Stimulated activated CD4-positive, alpha-beta T cell treated with anti-CD3 and anti-CD28 coated beads, Interleukin-12 subunit alpha, Interleukin-12 subunit beta, amount 100 ng/mL, for 4 hours (primary cell): Measurements from ENCODE around the gene DGKG.

ENCODE experiments used
- DNase-seq: peaks from one replicate; pipeline ENCODE4 v3.0.0-alpha.2; 2020

The DGKG gene

DNA sequence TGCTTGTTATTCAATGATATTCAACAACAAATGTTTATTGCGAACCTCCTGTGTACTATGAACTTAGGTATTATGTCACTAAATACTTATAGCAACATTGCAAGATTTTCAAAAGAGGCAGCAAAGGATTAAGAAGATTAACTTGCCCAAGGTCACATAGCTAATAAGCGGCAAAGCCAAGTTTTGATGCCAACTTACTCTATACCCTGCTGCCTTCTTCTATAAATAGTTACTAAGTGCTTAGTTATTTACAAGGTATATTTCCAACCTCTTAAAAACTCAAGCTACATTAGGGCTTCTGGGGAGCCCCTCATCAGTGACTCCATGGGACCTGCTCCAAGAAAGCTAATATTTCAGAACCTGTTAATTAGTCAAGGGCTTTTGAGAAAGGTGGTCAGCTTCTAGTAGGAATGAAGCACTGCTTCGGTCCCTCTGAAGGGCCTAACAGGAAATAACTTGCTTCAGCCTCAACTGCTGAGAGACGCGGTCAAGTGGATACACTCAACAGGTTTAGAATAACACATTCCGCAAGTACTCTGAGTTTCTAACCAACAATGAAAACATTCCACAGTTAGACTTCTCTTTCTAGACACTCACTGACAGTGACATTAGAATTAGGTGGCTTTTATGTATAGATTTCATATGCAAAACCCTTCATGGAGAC, 125.5 kb downstream of the DGKG start:
- no peak for DNase-seq

DNA sequence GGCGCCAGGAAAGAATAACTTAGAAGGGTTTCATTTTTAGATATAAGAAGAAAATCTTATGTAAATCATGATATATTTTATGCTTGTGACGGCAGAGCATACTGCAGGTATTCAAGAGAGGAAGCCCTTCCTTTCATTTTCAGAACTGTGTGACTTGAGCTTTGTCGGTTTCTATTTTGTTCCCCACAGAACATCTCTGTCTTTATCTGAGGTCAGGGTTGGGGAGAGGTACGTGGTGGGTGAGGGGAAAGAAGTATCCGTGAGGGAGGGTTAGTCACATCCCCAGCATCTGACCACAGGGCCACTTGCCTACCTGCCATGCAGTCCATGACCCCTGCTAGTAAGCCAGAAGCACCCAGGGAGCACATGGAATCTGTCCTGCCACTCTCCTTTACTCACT, 126.5 kb downstream of the DGKG start:
- no peak for DNase-seq

DNA sequence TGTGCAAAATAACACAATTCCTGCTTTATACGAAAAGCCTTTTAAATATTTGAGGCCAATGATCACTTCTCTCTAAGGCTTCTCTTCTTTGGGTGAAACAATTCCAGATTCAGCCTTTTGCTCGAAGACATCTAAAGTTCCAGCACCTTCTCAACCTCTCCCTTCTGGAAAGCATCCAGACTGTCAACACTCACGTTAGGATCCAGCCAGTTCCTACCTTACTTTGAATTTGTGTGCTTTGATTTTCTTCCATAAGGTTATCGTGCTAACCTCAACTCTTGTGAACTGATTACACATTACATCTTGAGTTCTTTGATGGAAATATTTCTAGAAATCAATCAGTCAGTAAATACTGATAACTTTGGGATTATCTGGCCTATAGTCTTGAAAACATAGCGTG, 127.9 kb downstream of the DGKG start:
- no peak for DNase-seq

DNA sequence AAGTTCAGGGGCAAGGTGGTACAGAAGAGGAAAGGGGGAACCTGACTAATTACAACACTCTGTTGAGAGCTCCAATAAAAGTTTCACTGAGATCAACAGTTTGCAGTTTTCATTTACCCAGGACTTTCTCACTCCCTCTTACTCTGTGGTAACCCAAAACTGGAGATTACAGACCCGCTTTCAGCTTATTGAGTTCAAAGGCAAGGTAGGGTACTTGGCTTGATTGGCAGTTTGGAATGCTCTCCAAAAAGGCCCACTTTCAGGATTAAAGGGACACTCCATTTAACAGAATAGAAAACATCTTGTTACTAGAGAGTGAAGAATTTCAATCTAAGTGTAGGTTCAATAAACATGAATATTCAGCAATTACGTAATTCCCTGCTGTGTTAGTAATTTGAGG, 135.6 kb downstream of the DGKG start:
- no peak for DNase-seq

DNA sequence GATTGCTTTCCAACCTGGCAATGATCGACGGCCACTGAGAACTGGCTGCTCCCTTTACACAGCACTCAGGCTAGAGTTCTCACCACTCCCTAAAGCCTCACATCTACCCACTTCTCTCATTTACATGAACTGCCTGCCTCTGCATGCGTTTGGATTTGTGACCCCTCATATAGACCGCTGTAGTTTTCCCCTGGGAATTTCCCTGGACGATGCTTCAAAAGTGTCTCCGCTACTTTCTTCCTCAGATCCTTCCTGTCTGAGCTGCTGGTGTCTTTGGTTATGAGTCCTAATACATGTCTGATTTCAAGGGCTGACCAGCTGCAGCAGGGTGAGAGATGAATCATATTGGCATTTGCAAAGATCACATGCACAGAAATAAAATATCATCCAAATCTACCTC, 136.4 kb downstream of the DGKG start:
- no peak for DNase-seq

DNA sequence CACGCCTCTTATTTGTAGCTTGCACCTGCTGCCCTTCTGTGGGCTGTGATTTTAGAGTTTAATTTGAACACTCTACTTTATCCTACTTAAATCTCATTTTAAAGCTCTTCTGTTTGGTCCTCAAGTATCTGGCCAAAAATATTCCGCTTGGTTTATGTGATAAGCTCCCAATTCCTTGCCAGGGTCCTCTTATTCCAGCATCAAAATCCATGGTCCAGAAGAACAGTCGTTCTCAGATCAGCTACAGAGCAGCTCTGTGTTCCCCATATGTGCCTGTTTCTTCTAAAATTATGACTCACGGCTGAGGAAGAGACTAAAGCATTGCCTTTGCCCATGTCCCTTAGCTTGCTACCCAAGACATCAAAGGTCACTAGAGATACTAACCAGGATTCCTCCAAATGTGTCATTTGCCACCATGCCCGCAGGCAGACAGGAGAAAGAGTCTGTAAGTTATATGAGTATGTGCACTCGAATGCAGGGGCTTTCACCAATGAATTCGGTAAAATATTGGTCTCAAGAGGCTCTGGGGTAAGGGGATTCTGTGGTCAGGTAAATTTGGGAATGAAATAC, 137.9 kb downstream of the DGKG start:
- no peak for DNase-seq

DNA sequence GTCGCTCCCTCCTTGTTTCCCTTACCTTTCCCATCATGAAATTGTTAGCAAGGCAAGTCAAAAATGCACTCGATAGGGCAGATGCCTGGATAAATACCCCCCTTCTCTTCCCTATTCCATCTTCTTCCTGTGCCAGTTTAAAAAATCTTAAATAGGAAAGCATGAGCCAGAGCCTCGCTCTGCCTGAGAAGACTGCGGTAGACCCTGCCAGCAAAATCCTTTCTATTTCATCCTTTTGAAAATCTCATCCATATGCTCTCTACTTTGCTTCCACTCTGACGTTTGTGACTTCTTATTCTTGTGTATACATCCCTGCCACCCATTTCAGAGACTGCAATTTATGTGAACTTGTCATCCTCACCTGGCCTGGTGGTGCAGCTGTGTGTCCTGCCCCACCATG, 138.6 kb downstream of the DGKG start:
- DNase-seq, result no peak

DNA sequence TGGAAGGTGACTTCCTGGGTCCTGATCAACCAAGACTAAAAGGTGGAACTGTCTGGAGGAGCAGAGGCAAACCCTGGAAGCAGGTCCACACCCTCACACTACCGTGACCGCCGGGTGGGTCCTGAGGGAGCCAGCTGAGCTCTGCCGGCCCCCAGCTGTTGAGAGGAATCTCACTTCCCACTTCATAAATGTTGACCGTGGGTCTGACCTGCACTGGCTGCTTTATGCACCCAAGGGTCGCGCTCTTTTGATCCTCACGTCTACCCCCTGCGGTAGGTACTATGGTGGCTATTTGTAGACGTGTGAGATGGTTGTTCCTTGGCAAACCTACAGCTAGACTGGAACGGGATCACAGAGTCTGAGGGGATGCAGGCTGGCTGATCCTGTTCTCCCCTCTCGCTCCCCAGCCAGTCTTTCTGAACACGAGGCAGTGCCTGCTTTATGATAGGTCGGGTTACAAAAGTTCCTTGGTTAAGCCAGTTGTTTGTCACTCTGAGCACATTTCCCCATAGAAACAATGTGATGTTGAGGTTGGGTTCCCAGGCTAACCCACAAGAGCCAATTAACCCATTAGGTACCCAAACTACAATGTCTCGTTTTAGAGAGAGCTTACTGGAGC, 140.2 kb downstream of the DGKG start:
- no peak for DNase-seq

DNA sequence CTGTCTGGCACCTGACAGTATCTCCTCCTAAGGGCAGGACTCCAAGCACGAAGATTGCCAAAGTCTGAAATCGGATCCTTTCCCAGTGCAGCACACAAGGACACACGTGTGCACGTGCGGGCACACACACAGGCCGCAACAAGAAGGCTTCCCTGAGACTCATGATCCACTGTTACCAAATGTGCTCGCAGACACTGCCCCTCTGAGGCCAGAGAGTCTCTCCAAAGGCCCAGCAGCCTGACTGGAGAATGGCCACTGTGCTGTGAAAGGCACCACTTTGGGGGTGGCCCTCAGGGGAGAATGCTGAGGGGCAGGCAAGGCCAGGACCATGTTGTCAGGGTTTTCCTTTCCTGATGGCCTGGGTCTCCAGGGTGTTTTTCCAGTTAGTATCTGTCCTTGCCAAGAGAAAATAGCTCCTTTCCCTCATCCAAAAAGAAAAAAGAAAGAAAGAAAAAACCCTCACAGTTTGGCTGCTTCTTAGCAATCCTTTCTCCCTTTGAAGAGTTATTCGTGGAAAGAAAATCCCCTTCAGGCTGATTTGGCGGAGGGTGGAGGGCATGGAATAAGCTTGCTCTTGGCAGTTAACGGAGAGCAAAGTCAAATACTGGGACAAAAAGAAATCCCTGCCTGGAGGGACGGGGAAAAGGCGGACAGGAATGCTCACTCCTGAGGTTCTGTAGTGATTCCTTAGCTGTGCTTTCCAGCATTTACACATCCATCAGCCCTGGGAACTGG, 141.0 kb downstream of the DGKG start:
- no peak for DNase-seq

DNA sequence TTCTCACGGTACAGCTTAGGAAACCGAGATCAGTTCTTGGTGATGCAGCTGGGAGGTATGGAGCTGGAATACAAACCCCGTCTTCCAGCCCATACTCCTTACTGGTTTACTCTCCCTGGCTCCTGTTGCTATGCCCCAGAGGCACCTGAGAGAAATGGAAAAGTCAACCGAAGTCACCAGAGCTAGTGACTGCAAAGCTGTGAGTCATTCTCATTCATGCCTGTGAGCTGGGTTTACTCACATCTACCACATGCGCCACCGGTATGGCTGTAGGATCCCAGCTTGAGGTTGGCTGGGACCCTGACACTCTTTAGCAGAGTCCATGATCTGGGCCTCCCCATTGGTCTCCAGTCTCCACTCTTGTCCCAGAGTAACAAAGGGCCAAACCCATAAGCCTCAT, 141.7 kb downstream of the DGKG start:
- DNase-seq, result no peak

DNA sequence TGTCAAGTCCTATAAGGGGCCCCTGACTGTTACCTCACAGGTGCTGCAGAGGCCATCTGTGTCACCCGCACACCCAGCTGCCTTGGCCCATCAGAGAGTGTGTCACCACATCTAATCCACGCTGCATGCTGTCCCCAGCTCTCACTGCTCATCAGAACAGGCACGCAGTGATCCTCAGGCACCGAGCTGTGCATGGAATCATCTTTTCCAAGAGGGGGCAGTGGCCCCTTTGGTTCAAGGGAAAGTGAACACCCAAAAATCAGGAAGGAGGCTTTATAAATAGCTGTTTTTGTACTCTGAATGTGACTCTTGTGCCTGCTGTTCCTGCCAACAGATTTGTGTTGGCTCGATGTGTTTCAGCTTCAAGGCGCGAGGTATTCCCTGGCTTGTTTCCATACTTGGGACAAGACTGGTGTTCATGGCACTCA, 142.8 kb downstream of the DGKG start:
- no peak for DNase-seq

DNA sequence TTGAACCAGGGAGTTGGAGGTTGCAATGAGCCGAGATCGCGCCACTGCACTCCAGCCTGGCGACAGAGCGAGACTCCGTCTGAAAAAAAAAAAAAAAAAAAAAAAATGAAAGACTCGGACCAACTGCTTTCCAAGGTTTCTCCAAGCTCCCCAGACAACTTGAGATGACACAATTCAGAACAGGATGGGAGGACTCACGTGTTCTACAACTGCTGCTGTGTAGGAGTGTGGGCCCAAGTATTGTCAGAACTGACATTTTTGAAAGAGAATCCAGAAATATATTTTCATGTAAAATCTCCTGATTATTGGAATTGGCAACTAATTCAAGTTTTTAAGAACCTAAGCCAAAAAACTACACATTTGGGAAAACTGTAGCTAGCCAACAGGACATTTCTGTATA, 143.6 kb downstream of the DGKG start:
- no peak for DNase-seq

DNA sequence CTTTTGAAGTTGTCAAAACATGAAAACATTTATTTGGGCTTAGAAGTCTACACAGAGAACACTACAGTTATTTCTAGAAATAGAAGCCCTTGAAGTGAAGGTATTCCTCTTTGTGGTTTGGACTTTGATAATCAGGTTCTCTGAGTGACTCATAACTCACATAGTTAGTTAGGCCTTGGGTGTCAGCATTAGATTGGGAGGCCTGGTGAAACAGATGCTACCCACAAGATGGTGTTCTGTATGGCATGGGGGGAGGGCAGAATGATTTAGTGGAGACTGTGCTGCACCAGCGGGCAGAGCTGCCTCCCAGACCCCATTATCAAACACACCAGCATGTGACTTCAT, 144.2 kb downstream of the DGKG start:
- no peak for DNase-seq

DNA sequence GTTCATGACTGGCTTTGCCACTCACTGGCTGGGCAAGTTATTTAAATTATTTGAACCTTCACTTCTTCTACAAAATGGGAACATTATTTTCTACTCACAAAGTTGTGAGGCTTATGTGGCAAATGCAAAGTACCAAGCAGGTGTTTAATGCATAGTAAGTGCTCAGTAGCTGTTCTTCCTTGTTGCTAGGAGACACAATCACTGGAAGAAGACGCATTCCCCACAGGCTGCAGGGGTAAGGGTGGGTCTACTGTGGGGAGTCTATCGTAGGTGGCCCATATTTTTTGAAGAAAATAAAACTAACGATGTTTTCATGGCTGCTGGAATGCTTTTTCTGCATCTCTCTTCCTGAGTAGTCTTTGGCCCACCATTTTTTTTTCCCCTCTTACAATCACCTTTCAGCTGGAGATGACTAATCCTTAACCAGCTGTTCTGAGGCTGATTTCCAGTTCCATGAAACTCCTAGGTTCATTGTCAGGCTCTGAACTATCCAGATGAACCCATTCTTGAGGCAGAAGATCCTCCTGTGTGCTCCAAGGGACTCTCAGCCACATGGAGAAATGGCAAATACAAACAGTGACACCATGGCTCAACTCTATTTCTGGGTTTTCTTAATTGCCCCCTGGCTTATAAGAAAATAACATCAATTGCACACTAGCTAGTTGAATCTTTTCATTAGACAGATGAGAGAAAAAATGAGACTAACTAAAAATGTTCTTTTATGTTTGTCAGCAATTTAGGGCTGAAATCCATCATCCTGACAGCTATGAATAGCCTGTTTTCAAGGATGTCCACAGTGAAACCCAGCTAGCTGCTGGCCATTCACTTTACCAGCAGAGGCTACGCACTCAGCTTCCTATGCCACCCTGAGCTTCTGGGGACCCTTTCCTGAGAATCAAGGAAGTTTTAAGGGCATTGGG, 144.9 kb downstream of the DGKG start:
- no peak for DNase-seq

DNA sequence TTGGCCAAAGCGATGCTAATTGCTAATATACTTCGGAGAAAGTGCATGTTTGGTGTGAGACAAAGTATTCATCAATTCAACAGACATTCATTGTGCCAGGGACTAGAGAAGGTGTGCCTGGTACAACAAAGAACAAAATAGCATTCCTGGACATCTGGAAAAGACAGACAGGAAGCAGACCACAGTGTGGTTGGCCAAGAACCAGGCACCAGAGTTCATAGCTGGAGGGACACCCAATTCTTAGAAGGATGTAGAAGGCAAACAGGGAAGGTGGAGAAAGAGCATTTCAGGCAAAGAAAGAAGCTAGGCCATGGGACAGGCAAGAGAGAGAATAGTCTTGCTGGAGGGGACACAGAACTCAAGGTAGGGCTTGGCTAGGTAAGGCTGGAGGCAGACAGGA, 147.4 kb downstream of the DGKG start:
- no peak for DNase-seq

DNA sequence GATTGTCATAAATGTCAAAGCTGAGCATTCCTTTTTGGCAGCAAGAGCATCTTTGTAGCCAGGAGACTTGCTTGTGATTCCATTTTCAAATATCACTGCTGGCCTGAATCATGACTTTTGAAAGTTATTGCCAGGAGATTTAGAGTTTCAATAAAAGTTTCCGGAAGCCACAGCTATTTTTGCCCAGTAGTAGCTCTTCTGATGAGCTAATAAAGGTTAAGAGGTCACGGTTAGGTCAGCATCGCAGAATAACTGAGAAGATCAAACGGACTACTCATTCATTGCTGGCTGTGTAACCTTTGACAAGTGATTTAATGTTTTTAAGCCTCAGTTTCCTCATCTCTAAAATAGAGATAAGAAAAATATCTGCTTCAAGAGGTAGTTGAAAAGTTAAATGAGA, 148.1 kb downstream of the DGKG start:
- no peak for DNase-seq

DNA sequence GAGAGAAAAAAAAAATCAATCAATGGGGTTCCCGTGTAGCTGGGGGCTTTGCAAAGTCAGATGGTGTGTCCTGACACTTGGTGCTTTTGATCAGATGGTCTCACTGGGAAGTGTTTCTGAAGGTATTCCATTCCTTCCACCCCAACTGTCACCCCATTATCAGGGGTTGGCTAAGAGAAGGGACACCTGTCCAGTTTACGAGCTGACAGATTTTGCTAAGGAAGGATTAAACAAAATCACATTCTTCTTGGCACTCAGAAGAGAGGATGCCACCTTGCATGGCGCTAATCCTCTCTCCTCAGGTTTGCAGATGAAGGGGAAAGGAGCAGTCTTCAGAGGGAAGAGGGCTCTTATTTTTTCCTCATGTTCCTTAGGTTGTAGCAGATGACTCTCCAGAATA, 149.4 kb downstream of the DGKG start:
- no peak for DNase-seq

DNA sequence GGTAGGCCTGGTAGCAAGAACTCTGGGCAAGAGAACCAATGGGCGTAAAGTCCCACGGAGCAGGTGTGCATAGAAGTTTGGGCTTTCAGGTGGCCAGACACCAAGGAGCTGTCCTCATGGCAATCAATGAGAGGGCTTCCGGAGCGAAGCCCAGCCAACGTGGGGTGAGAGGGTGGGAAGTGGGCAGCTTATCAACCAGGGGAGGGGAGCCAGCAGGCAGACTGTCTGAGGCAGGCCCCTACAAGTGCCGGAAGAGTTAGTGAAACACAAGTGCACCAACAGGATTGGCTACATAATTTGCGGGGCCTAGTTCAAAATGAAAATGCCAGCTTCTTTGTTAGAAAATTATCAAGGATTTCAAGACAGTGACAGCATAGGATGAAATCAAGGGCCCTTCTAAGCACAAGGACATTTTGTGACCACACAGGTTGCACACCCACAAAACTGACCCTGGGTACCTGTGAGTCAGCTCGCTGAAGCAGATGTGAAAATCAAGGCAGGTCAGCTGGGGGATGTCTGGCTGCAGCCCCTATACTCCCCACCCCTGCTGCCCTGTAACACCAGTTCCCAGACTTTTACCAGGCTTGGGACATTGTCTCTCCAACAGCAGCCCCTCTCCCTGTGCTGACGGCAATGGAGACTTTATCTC, 151.1 kb downstream of the DGKG start:
- no peak for DNase-seq

DNA sequence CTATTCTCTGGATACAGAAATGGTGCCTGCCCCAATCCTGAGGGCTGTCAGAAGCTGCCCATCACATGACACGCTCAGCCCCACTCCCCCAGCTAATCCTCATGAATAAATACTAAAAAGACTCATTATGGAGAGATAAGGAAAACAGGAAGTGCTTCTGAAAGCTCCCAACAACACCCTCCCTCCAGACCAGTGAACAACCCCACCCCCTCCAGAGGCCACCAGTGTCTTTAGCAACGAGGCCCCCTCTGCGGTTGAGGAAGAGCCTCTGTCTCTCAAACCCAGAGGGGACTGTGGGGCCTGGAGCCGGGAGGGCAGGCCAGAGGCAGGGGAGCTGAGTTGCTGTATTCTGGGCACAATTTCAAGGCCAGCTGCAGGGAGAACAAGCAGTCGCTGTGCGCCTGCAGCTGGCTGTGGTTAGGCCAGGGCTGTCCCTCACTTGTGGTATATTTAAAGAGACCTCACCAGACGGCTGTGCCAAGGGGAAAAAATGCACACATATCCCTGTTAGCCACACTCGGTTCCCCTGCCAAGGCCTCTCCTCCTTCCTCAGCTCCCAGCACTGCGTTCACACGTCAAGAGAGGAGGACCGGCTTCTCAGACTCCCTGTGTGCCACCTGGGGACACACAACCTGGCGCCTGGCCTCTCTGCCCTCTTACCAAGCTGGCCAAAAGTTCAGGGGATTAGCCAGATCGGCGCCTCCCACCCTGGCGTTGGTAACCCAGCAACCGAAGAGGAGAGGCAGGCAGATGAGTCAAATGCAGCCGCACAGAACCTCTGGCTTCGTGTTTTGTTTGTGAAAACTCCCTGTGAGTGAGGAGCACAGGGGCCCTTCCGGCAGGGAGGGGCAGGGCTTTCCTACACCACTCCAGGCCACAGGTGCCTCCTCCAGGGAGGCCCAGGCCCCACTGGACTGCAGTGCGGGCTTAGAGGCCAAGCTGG, 152.0 kb downstream of the DGKG start:
- no peak for DNase-seq

DNA sequence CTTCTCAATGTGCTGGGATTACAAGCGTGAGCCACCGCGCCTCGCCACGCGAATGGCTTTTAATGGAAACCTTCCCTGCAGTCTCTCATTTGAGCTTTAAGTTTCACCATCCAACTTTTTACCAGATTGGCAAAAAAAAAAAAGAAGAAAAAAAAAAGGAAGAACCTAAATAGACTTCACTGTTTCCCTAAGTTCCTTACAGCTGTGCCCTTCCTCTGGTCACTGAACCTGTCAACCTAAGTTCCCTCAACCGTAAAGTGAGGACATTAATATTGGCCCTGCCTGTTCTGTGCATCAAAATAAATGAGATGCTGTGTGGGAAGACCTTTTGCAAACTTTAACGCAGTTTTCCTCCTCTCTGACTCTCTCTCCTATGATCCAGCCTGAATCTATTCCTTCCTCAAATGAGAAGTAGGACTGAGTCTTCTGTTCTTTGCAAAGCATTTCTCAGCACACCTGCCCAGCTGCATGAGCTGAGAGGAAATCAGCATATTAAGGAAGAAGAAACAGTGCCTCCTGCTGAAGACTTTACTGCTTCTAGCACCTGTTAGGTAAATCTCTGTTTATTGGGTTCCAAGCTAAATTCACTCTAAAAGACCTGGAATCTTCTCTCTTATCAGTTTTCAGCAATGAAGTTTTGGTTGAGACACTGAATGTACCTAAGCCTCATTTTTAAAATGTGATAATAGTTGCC, 153.6 kb downstream of the DGKG start:
- DNase-seq, result no peak

DNA sequence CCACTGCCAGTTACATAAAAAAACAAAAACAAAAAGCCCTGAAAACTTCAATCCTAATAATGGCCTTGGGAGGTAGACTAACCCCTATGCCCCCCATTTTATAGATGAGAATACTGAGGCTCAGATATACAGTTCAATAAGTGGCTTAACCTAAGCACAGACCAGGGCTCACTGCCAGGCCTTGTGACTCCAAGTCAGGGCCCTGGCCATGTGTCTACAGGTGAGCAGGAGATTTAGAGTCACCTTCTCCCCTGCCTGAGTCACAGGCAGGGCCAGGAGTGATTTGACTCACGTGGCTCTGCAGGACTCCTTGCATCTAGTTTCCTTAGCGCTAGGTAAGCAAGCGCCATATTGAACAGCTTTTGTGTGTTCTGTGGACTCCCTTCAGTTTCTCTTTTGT, 154.5 kb downstream of the DGKG start:
- DNase-seq, result no peak
